DND-41 (cell line): ENCODE data around the gene TP53I3.
"Not testable (repeated sequence)": the region's sequence is repeated elsewhere in the genome, so short reads cannot be mapped to it uniquely, and the experiment has no call there.

Experiments
- EZH2 ChIP-seq: IDR thresholded peaks from 3 replicates; pipeline ENCODE4 v1.6.1; 2012; ENCODE audit warnings: borderline replicate concordance, low read depth, mild to moderate bottlenecking, moderate library complexity, low read length, inconsistent platforms; ENCODE audit not compliant: severe bottlenecking
- TF ChIP-seq, protein P1 (sequence below): IDR thresholded peaks from 2 replicates; pipeline ENCODE4 v1.5.1; 2012; ENCODE audit warnings: borderline replicate concordance, low read length, moderate library complexity, mild to moderate bottlenecking; ENCODE audit not compliant: poor library complexity, severe bottlenecking; ENCODE audit errors: extremely low read depth

- TF ChIP-seq, protein P1, sequence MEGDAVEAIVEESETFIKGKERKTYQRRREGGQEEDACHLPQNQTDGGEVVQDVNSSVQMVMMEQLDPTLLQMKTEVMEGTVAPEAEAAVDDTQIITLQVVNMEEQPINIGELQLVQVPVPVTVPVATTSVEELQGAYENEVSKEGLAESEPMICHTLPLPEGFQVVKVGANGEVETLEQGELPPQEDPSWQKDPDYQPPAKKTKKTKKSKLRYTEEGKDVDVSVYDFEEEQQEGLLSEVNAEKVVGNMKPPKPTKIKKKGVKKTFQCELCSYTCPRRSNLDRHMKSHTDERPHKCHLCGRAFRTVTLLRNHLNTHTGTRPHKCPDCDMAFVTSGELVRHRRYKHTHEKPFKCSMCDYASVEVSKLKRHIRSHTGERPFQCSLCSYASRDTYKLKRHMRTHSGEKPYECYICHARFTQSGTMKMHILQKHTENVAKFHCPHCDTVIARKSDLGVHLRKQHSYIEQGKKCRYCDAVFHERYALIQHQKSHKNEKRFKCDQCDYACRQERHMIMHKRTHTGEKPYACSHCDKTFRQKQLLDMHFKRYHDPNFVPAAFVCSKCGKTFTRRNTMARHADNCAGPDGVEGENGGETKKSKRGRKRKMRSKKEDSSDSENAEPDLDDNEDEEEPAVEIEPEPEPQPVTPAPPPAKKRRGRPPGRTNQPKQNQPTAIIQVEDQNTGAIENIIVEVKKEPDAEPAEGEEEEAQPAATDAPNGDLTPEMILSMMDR = not testable (repeated sequence)
- not testable (repeated sequence) for TF ChIP-seq EZH2
Measured at GRCh38 chr2:24043133-24043532, 41.5 kb downstream of the TP53I3 start.
